GM08714 (cell line): ENCODE measurements around the gene SPDYE2.
A peak's percentile ranks its signal among the peaks of the same experiment; 100 is the strongest.
"Not testable (repeated sequence)": the region's sequence is repeated elsewhere in the genome, so short reads cannot be mapped to it uniquely, and the experiment has no call there.

Source experiments
- H3K4me3 ChIP-seq: fragments of 200-500 bp; sonication (Bioruptor generic); 2 replicates; pipeline ENCODE4 v1.5.1; 2014; ENCODE audit warnings: mild to moderate bottlenecking, low read length, inconsistent platforms

Gene SPDYE2

GRCh38 chr7:102540604-102541003 is 10.4 kb upstream of the SPDYE2 start:
- H3K4me3 ChIP-seq = not testable (repeated sequence)

GRCh38 chr7:102542083-102542482 is 8.9 kb upstream of the SPDYE2 start:
- H3K4me3 ChIP-seq = not testable (repeated sequence)

GRCh38 chr7:102542771-102543170 is 8.3 kb upstream of the SPDYE2 start:
- H3K4me3 ChIP-seq = not testable (repeated sequence)

GRCh38 chr7:102543596-102543995 is 7.4 kb upstream of the SPDYE2 start, which contains the start of gene UPK3BL2:
UPK3BL2 (minus strand) TSS chr7:102543696; CDS start chr7:102543636, 60 bp downstream.
- not testable (repeated sequence) for H3K4me3 ChIP-seq

GRCh38 chr7:102544372-102544771 is 6.7 kb upstream of the SPDYE2 start:
- not testable (repeated sequence) for H3K4me3 ChIP-seq

GRCh38 chr7:102545288-102545687 is 5.7 kb upstream of the SPDYE2 start:
- H3K4me3 ChIP-seq = not testable (repeated sequence)

GRCh38 chr7:102546353-102546752 is 4.7 kb upstream of the SPDYE2 start:
- H3K4me3 ChIP-seq = not testable (repeated sequence)

- not testable (repeated sequence) for H3K4me3 ChIP-seq
These were observed 17.6 kb downstream of the SPDYE2 start for GRCh38 chr7:102568620-102569019.

- peak within 1 kb of the TSS; percentile 89 for H3K4me3 ChIP-seq
These were observed 21.5 kb downstream of the SPDYE2 start, which contains the start of gene POLR2J3 for GRCh38 chr7:102572261-102573239. POLR2J3 (minus strand) TSS chr7:102572583; CDS start chr7:102572521, 62 bp downstream.

- not testable (repeated sequence) for H3K4me3 ChIP-seq
These were observed 23.6 kb downstream of the SPDYE2 start for GRCh38 chr7:102574607-102575006.

- not testable (repeated sequence) for H3K4me3 ChIP-seq
These were observed 25.3 kb downstream of the SPDYE2 start for GRCh38 chr7:102576363-102576762.

GRCh38 chr7:102577315-102578240 is 26.6 kb downstream of the SPDYE2 start:
- not testable (repeated sequence) for H3K4me3 ChIP-seq

- not testable (repeated sequence) for H3K4me3 ChIP-seq
These were observed 27.5 kb downstream of the SPDYE2 start for GRCh38 chr7:102578486-102578885.

GRCh38 chr7:102581722-102582121 is 30.7 kb downstream of the SPDYE2 start:
- not testable (repeated sequence) for H3K4me3 ChIP-seq

- not testable (repeated sequence) for H3K4me3 ChIP-seq
These were observed 32.5 kb downstream of the SPDYE2 start for GRCh38 chr7:102583495-102583894.

GRCh38 chr7:102589857-102590256 is 38.8 kb downstream of the SPDYE2 start:
- H3K4me3 ChIP-seq = not testable (repeated sequence)

GRCh38 chr7:102592477-102593019 is 41.5 kb downstream of the SPDYE2 start:
- not testable (repeated sequence) for H3K4me3 ChIP-seq

- H3K4me3 ChIP-seq = not testable (repeated sequence)
These were observed 42.8 kb downstream of the SPDYE2 start for GRCh38 chr7:102593637-102594334.

GRCh38 chr7:102596036-102596435 is 45.0 kb downstream of the SPDYE2 start:
- not testable (repeated sequence) for H3K4me3 ChIP-seq

GRCh38 chr7:102599699-102600098 is 48.7 kb downstream of the SPDYE2 start:
- H3K4me3 ChIP-seq = not testable (repeated sequence)

GRCh38 chr7:102602317-102602716 is 51.3 kb downstream of the SPDYE2 start:
- H3K4me3 ChIP-seq = not testable (repeated sequence)
